OCI-LY3 (cell line): Measurements from ENCODE around the gene FRAT2.

Source experiments
- H2AFZ ChIP-seq: fragments of 200-600, 300-600 bp; shearing (Covaris generic); 2 replicates; pipeline ENCODE4 v1.6.0; 2014; ENCODE audit warnings: antibody characterized with exemption, low read depth, low read length
- H3K27ac ChIP-seq: fragments of 200-600, 300-600 bp; sonication (generic); 2 replicates; pipeline ENCODE4 v1.5.1; 2014; ENCODE audit warnings: mild to moderate bottlenecking, low read length, moderate library complexity, mixed read lengths
- H3K27me3 ChIP-seq: fragments of 200-600, 300-600 bp; sonication (generic); 2 replicates; pipeline ENCODE4 v1.6.1; 2014; ENCODE audit warnings: low read depth, low read length, mixed read lengths
- H3K36me3 ChIP-seq: fragments of 200-600, 300-600 bp; sonication (generic); replicated peaks from 2 replicates; pipeline ENCODE3; 2014; ENCODE audit warnings: low read depth, low read length, mixed read lengths
- H3K4me1 ChIP-seq: fragments of 300-600, 200-600 bp; sonication (generic); 2 replicates; pipeline ENCODE4 v1.6.1; 2014; ENCODE audit warnings: low read length, mixed read lengths
- H3K4me2 ChIP-seq: fragments of 200-600, 300-600 bp; sonication (generic); 2 replicates; pipeline ENCODE4 v1.6.1; 2014; ENCODE audit warnings: low read length, mixed read lengths
- H3K4me3 ChIP-seq: fragments of 300-600, 200-600 bp; sonication (generic); 2 replicates; pipeline ENCODE4 v1.5.1; 2014; ENCODE audit warnings: antibody characterized with exemption, mild to moderate bottlenecking, low read length, moderate library complexity
- H3K79me2 ChIP-seq: fragments of 300-600, 200-600 bp; shearing (Covaris generic); 2 replicates; pipeline ENCODE4 v1.6.1; 2014; ENCODE audit warnings: mild to moderate bottlenecking, low read length, mixed read lengths
- H3K9ac ChIP-seq: fragments of 300-600, 200-600 bp; shearing (Covaris generic); 2 replicates; pipeline ENCODE4 v1.6.0; 2014; ENCODE audit warnings: mild to moderate bottlenecking, low read length, moderate library complexity
- H3K9me3 ChIP-seq: fragments of 200-600, 300-600 bp; shearing (Covaris generic); 2 replicates; pipeline ENCODE4 v1.6.1; 2014; ENCODE audit warnings: low read length, mixed read lengths; ENCODE audit not compliant: insufficient read depth
- H4K20me1 ChIP-seq: fragments of 200-600, 300-600 bp; sonication (generic); 2 replicates; pipeline ENCODE4 v1.6.1; 2016; ENCODE audit warnings: low read length, mixed read lengths; ENCODE audit not compliant: insufficient read depth
- EZH2phosphoT487 ChIP-seq: fragments of 200-600 bp; shearing (Covaris generic); IDR thresholded peaks from 2 replicates; pipeline ENCODE4 v1.6.1; 2018; ENCODE audit warnings: antibody characterized with exemption, mixed run types, low read depth
- TF ChIP-seq, protein P1 (sequence below): fragments of 200-600, 300-600 bp; sonication (generic); IDR thresholded peaks from 2 replicates; pipeline ENCODE4 v1.5.1; 2014; ENCODE audit warnings: antibody characterized with exemption, low read length, low read depth

Gene FRAT2

DNA sequence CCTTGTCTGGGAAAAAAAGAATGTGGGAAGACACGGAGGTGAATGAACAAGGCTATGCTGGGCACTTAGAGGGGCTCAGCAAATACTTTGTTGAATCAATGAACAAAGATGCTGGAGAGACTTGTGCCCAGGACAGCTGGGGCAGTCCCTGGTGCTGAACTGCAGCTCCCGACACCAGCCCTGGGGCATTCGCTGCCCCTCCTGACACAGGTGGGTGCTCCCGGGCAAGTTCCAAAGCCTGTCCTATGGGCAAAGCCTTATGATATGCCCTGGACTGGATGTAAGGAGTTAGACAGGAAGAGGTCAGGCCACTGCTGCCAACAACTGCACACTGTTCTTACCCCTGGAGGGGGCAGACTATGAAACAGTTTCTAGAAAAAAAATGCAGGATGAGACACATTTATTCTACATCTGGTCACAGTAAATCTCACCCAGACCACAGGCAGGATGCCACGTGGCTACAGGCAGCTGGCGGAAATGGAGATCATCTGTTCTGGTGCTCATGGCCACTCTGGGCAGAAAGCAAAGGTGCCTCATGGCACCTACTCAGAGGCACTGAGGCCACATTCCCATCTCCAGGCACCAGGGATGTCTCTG lies 21.9 kb upstream of the FRAT2 start:
- H3K9me3 ChIP-seq: no peaks in the 10 kb centered on the region
- no peaks in the 10 kb centered on the region for H3K27me3 ChIP-seq
- no peak overlapping the region for H3K4me2 ChIP-seq
- H4K20me1 ChIP-seq: no peaks in the 10 kb centered on the region
- no peak overlapping the region for H3K27ac ChIP-seq
- no peaks in the 10 kb centered on the region for H3K79me2 ChIP-seq
- no peak overlapping the region for H2AFZ ChIP-seq
- H3K4me1 ChIP-seq: no peaks in the 10 kb centered on the region
- no peak overlapping the region for H3K9ac ChIP-seq
- no peak overlapping the region for H3K4me3 ChIP-seq
- TF ChIP-seq EZH2phosphoT487: no peak
- TF ChIP-seq, protein P1, sequence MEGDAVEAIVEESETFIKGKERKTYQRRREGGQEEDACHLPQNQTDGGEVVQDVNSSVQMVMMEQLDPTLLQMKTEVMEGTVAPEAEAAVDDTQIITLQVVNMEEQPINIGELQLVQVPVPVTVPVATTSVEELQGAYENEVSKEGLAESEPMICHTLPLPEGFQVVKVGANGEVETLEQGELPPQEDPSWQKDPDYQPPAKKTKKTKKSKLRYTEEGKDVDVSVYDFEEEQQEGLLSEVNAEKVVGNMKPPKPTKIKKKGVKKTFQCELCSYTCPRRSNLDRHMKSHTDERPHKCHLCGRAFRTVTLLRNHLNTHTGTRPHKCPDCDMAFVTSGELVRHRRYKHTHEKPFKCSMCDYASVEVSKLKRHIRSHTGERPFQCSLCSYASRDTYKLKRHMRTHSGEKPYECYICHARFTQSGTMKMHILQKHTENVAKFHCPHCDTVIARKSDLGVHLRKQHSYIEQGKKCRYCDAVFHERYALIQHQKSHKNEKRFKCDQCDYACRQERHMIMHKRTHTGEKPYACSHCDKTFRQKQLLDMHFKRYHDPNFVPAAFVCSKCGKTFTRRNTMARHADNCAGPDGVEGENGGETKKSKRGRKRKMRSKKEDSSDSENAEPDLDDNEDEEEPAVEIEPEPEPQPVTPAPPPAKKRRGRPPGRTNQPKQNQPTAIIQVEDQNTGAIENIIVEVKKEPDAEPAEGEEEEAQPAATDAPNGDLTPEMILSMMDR: no peak
- H3K36me3 ChIP-seq: peaks cover 2% of the 10 kb centered on the region

DNA sequence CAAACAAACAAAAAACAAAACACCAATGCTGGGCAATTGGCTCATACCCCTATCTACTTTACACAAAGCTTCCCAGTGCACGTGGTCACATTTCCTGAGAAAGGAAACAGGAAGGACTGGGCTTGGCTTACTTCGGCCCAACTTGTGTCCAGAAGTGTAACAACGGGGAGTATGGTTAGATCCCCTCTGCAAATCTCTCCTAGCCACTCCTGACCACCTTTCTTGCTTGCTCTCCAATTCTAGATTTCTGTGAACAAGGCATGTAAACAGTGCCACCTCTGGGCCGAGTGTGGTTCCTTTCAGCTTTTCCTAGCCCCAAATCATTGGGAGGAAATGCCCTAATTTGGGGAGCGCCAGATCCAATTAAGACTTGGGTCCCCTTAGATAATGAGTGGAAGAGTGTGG lies 21.0 kb upstream of the FRAT2 start:
- no peak overlapping the region for H3K27ac ChIP-seq
- TF ChIP-seq, protein P1: 0 out of 2 replicates have a peak, but pooled peaks have one; percentile 9
- no peak for TF ChIP-seq EZH2phosphoT487
- H2AFZ ChIP-seq: no peak overlapping the region
- H3K9ac ChIP-seq: no peak overlapping the region
- no peaks in the 10 kb centered on the region for H4K20me1 ChIP-seq
- H3K27me3 ChIP-seq: no peaks in the 10 kb centered on the region
- no peaks in the 10 kb centered on the region for H3K79me2 ChIP-seq
- H3K4me2 ChIP-seq: no peak overlapping the region
- no peaks in the 10 kb centered on the region for H3K9me3 ChIP-seq
- H3K36me3 ChIP-seq: peaks cover 2% of the 10 kb centered on the region
- no peaks in the 10 kb centered on the region for H3K4me1 ChIP-seq
- no peak overlapping the region for H3K4me3 ChIP-seq

DNA sequence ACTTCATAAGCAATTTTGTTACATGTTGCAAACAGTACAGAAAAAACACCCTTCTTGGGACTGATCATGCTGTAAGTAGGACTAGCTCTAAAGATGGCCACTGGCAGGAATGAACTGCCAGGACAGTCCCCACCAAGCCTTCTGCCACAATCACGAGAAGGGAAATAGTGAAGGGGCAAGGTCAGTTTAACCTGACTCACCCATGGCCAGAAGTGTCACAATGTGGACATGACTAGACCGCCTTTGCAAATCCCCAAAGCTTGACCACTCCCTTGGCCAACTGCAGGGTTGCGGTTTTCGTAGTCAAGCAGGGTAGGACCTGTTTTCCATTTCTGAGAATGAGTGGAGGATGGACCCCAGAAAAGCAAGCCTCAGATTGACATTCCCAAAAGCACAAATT lies 19.4 kb upstream of the FRAT2 start:
- no peak overlapping the region for H3K4me3 ChIP-seq
- H2AFZ ChIP-seq: no peak overlapping the region
- TF ChIP-seq EZH2phosphoT487: no peak
- TF ChIP-seq, protein P1: no peak
- H3K27me3 ChIP-seq: no peaks in the 10 kb centered on the region
- no peaks in the 10 kb centered on the region for H3K79me2 ChIP-seq
- H3K27ac ChIP-seq: no peak overlapping the region
- H3K9me3 ChIP-seq: no peaks in the 10 kb centered on the region
- H3K36me3 ChIP-seq: no peaks in the 10 kb centered on the region
- no peaks in the 10 kb centered on the region for H4K20me1 ChIP-seq
- no peak overlapping the region for H3K9ac ChIP-seq
- no peaks in the 10 kb centered on the region for H3K4me1 ChIP-seq
- no peak overlapping the region for H3K4me2 ChIP-seq

DNA sequence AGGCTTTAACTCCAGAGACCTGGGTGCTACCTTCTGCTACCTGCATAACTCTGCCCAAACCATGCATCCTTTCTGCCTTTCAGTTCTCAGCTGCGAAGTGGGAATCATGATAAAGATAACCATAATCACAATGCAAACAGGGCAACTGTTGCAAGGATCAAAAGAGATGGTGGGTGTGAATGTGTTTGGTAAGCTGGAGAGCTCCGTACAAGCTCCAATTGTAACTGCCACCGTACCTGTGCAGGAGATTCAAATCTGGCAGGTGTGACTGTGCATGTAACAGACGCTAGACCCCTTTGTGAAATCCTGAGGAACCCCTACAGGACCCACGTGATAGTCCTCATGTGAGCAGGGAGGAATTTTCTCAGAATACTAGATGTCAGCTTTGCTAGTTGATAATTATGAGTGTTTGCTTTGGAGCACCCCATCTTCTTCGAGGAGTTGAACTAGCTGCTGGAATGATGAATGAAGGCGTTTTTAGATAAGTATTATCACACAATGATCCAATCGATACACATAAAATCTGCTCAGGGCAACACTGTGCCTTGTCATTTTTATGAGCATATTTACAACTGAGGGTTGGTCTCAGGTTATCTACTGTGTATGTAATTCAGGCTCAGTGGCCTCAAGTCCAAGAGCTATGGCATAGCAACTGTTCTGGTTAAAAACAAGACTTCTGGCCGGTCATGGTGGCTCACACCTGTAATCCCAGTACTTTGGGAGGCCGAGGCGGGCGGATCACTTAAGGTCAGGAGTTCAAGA lies 15.4 kb upstream of the FRAT2 start:
- Histone ChIP-seq H4K20me1 (no peaks in the 10 kb centered on the region), H2AFZ (no peak overlapping the region), H3K9me3 (no peaks in the 10 kb centered on the region)

More for the DNA sequence above, 15.4 kb upstream of the FRAT2 start:
- H3K4me3 ChIP-seq: no peak overlapping the region
- no peak overlapping the region for H3K4me2 ChIP-seq
- TF ChIP-seq, protein P1: no peak
- no peak for TF ChIP-seq EZH2phosphoT487
- no peak overlapping the region for H3K27ac ChIP-seq
- no peaks in the 10 kb centered on the region for H3K27me3 ChIP-seq
- no peak overlapping the region for H3K9ac ChIP-seq
- no peaks in the 10 kb centered on the region for H3K79me2 ChIP-seq
- H3K36me3 ChIP-seq: no peaks in the 10 kb centered on the region
- H3K4me1 ChIP-seq: no peaks in the 10 kb centered on the region
